OCI-LY7 (cell line): ENCODE data around the gene AFTPH.

ENCODE experiments used
- CTCF ChIP-seq: fragments of 200-600 bp; sonication (generic); conservative IDR thresholded peaks from 2 replicates; pipeline ENCODE4 v1.5.1; 2014; ENCODE audit warnings: mild to moderate bottlenecking, antibody characterized with exemption, low read length, moderate library complexity, mixed read lengths
- EZH2phosphoT487 ChIP-seq: fragments of 200-600 bp; sonication (generic); IDR thresholded peaks from 2 replicates; pipeline ENCODE4 v1.6.1; 2018; ENCODE audit warnings: low read depth, borderline replicate concordance, mild to moderate bottlenecking, mixed run types, antibody characterized with exemption, low read length, moderate library complexity, mixed read lengths

DNA sequence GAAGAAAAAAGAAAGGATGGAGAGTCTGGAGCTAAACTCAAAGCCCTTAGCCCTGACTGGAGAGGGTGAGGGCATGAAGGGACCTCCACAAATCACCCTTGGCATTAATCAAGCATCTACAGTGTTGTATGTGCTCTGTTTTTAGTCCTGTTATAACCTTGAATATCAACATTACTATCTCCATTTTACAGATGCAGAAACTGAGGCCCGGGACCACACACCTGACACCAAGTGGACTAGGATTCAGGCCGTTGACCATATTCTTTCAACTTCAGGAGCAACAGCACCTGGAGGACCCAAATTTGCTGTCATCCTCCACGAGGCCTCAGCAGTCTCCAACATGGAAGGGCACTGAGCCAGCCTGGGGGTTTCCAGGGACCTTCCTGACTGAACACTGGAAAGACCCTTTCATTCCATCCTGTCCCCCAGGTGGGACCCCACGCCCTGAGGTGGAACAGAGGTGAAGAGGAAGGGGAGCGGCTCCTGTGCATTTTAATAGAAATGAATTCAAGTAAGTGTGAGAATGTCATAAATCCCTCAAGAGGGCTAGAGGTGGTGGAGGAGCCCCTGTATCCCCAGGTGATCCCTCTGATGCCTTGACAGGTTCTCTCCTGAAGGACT lies 88.6 kb downstream of the AFTPH start:
- TF ChIP-seq EZH2phosphoT487, result no peak
- TF ChIP-seq CTCF, result no peak
